Hepatocyte (in vitro differentiated cells): ENCODE data around the gene KLF9.

Experiments
- CTCF ChIP-seq: fragments of 200-600 bp; sonication (generic); IDR thresholded peaks from 2 replicates; pipeline ENCODE4 v1.5.1; 2016; ENCODE audit warnings: antibody characterized with exemption, mild to moderate bottlenecking; ENCODE audit not compliant: poor library complexity
- EZH2 ChIP-seq: fragments of 200-600 bp; sonication (generic); IDR thresholded peaks from 2 replicates; pipeline ENCODE4 v1.6.1; 2016; ENCODE audit warnings: antibody characterized with exemption, mild to moderate bottlenecking, borderline replicate concordance

DNA sequence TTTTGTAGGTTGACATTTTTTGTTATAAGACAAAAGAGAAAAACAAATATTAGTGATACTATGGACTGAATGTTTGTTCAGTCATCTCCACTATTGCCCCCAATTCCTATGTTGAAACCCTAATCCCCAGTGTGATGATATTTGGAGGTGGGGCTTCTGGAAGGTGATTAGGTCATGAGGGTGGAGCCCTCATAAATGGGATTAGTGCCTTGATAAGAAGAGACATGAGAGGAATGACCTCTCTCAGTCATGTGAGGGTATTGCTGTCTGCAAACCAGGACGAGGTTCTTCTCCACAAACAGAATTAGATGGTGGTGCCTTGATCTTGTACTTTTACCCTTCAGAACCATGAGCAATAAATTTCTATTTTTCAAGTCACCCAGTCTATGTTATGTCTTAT, 34.5 kb upstream of the KLF9 start:
- TF ChIP-seq CTCF (no peak), EZH2 (no peak)
